Astrocyte (in vitro differentiated cells and primary cell): ENCODE results near the gene ENO2. TPM values are rescaled to one million over a fixed set of nuclear protein-coding genes. Genes with fewer than 3 reads are reported as not detected.

Source experiments
- DNase-seq: peaks from one replicate; pipeline ENCODE4 v3.0.0-alpha.2; 2010; ENCODE audit warnings: low read depth
- FAIRE-seq: peaks from 2 replicates; lab custom pipeline; 2011; peaks lifted over from hg19 to GRCh38; lab: Jason Lieb, UNC
- H2AFZ ChIP-seq: 2 replicates; pipeline ENCODE4 v1.6.0; 2012; ENCODE audit warnings: low read depth, low read length, inconsistent platforms
- H3K27ac ChIP-seq: 2 replicates; pipeline ENCODE4 v1.5.1; 2011; ENCODE audit warnings: low read depth, low read length, inconsistent platforms
- H3K27me3 ChIP-seq: 2 replicates; pipeline ENCODE4 v1.6.0; 2011; ENCODE audit warnings: low read length, inconsistent platforms; ENCODE audit not compliant: insufficient read depth
- H3K36me3 ChIP-seq: 2 replicates; pipeline ENCODE4 v1.5.1; 2011; ENCODE audit warnings: low read length, inconsistent platforms; ENCODE audit not compliant: insufficient read depth
- H3K4me1 ChIP-seq: 2 replicates; pipeline ENCODE4 v1.5.1; 2011; ENCODE audit warnings: low read length, inconsistent platforms; ENCODE audit not compliant: insufficient read depth
- H3K4me2 ChIP-seq: 2 replicates; pipeline ENCODE4 v1.6.0; 2012; ENCODE audit warnings: low read length, inconsistent platforms
- H3K4me3 ChIP-seq: 2 replicates; pipeline ENCODE4 v1.5.1; 2011; ENCODE audit warnings: low read depth, mild to moderate bottlenecking, low read length, inconsistent platforms; ENCODE audit not compliant: insufficient read depth
- H3K79me2 ChIP-seq: 2 replicates; pipeline ENCODE4 v1.6.0; 2012; ENCODE audit warnings: mild to moderate bottlenecking, low read length, inconsistent platforms; ENCODE audit not compliant: insufficient read depth
- H3K9ac ChIP-seq: 2 replicates; pipeline ENCODE4 v1.6.0; 2012; ENCODE audit warnings: mild to moderate bottlenecking, low read length, inconsistent platforms
- H3K9me3 ChIP-seq: 2 replicates; pipeline ENCODE4 v1.5.1; 2012; ENCODE audit warnings: low read depth, mild to moderate bottlenecking, low read length, inconsistent platforms; ENCODE audit not compliant: insufficient read depth
- H4K20me1 ChIP-seq: 2 replicates; pipeline ENCODE4 v1.6.0; 2012; ENCODE audit warnings: low read length, inconsistent platforms; ENCODE audit not compliant: insufficient read depth
- H3K27ac Mint-ChIP-seq: one replicate; pipeline ENCODE4 v1.8.0; 2021; ENCODE audit warnings: mild to moderate bottlenecking, mixed read lengths; ENCODE audit not compliant: unreplicated experiment
- H3K27me3 Mint-ChIP-seq: one replicate; pipeline ENCODE4 v1.8.0; 2021; ENCODE audit warnings: low read depth, mixed read lengths; ENCODE audit not compliant: unreplicated experiment
- H3K36me3 Mint-ChIP-seq: one replicate; pipeline ENCODE4 v1.8.0; 2021; ENCODE audit warnings: low read depth, mixed read lengths; ENCODE audit not compliant: unreplicated experiment
- H3K4me1 Mint-ChIP-seq: one replicate; pipeline ENCODE4 v1.8.0; 2021; ENCODE audit warnings: low read depth, mixed read lengths; ENCODE audit not compliant: unreplicated experiment
- H3K4me3 Mint-ChIP-seq: one replicate; pipeline ENCODE4 v1.8.0; 2021; ENCODE audit warnings: mild to moderate bottlenecking, moderate library complexity, mixed read lengths; ENCODE audit not compliant: unreplicated experiment
- H3K9me3 Mint-ChIP-seq: one replicate; pipeline ENCODE4 v1.8.0; 2021; ENCODE audit warnings: mild to moderate bottlenecking, mixed read lengths; ENCODE audit not compliant: unreplicated experiment
- EZH2 ChIP-seq: IDR thresholded peaks from 2 replicates; pipeline ENCODE4 v1.6.1; 2012; ENCODE audit warnings: mild to moderate bottlenecking, low read length, inconsistent platforms; ENCODE audit not compliant: insufficient read depth
- total RNA-seq: library from RNA; stranded (reverse); gene quantifications from 2 replicates; pipeline ENCODE4 v1.2.1, GENCODE V29; 2021
- TF ChIP-seq, protein P1 (sequence below): IDR thresholded peaks from 2 replicates; pipeline ENCODE4 v1.5.1; 2011; ENCODE audit warnings: low read depth, mild to moderate bottlenecking, inconsistent platforms, low read length, moderate library complexity; ENCODE audit not compliant: insufficient read depth

The ENO2 gene
- total RNA-seq, 1 donor from 2014 or later = 46.4 TPM

DNA sequence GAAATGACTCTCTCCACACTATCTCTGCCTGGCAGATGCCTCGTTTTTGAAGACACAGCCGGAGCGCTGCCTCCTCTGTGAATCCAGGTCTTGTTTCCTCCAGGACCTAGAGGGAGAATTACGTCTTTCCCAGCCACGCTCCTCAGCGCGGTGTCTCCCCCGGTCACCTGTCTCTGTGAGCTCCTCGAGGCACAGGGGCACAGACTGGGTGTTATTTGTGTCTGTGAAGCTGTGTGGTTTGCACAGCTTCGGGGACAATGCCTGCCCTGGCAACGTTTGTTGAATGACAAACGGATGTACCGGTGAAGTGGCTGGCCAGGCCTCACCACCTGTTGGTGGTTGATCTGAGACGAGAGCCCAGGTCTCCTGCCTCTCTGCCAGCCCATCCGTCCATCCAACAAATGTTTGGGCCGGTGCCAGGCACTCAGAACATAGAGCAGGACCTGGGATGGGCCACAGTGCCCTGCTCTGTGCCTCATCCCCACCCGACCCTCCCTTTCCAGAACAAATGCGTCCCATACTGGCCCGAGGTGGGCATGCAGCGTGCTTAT, 42.8 kb downstream of the ENO2 start:
- Histone ChIP-seq H2AFZ (no peak overlapping the region), H3K27ac (no peak overlapping the region), H4K20me1 (no peaks in the 10 kb centered on the region), H3K4me3 (no peak overlapping the region), H3K36me3 (no peaks in the 10 kb centered on the region), H3K9me3 (no peaks in the 10 kb centered on the region), H3K79me2 (no peaks in the 10 kb centered on the region), H3K4me2 (no peak overlapping the region), H3K4me1 (peaks cover 33% of the 10 kb centered on the region), H3K9ac (no peak overlapping the region), H3K27me3 (no peaks in the 10 kb centered on the region)
- Mint-ChIP-seq H3K27ac (no peak overlapping the region), H3K4me3 (no peak overlapping the region), H3K9me3 (no peaks in the 10 kb centered on the region), H3K27me3 (peaks cover 4% of the 10 kb centered on the region), H3K4me1 (peaks cover 36% of the 10 kb centered on the region), H3K36me3 (peaks cover 2% of the 10 kb centered on the region)
- DNase-seq (no peak), FAIRE-seq (no peak)
- TF ChIP-seq, protein P1, sequence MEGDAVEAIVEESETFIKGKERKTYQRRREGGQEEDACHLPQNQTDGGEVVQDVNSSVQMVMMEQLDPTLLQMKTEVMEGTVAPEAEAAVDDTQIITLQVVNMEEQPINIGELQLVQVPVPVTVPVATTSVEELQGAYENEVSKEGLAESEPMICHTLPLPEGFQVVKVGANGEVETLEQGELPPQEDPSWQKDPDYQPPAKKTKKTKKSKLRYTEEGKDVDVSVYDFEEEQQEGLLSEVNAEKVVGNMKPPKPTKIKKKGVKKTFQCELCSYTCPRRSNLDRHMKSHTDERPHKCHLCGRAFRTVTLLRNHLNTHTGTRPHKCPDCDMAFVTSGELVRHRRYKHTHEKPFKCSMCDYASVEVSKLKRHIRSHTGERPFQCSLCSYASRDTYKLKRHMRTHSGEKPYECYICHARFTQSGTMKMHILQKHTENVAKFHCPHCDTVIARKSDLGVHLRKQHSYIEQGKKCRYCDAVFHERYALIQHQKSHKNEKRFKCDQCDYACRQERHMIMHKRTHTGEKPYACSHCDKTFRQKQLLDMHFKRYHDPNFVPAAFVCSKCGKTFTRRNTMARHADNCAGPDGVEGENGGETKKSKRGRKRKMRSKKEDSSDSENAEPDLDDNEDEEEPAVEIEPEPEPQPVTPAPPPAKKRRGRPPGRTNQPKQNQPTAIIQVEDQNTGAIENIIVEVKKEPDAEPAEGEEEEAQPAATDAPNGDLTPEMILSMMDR = no peak
- no peak for TF ChIP-seq EZH2

DNA sequence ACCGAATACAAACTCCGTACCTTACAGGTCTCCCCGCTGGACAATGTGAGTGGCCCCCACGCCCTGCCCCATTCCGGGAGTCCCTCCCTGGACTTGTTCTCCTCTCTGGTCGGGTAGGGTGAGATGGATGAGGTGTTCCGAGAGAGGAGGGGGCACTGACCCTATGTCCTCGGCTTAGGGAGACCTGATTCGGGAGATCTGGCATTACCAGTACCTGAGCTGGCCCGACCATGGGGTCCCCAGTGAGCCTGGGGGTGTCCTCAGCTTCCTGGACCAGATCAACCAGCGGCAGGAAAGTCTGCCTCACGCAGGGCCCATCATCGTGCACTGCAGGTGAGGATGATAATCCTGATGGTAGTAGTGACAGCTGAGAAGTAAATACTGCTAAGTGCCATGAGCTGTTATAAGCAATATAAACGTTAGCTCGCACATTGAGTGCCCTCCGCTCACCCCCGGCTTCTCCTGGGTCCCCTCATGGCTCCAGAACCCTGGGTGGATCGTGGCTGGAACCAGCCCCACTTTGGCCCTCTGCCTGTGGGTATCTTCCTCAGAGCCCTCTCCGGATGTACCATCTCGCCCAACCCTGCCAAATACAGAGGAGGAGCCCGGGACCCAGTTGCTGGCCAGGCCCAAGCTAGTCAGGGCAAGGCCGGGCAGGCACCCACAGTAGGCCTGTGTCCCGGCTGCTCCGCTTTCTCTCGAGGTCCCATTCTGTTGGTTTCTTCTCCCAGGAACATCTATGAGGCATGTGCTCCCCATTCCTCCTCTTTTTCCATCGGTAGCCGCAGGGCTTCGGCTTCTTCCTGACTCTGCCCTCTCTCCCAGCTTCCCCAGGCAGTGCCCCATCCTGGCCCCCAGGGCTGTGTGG, 43.6 kb downstream of the ENO2 start:
- TF ChIP-seq EZH2 = no peak
- TF ChIP-seq, protein P1 = no peak
- DNase-seq = no peak
- Histone ChIP-seq H3K4me3 (no peak overlapping the region), H2AFZ (no peak overlapping the region), H3K27ac (no peak overlapping the region), H3K79me2 (no peaks in the 10 kb centered on the region), H3K4me2 (no peak overlapping the region), H3K9me3 (no peaks in the 10 kb centered on the region), H3K9ac (no peak overlapping the region), H3K36me3 (no peaks in the 10 kb centered on the region), H3K27me3 (no peaks in the 10 kb centered on the region), H4K20me1 (no peaks in the 10 kb centered on the region), H3K4me1 (peaks cover 29% of the 10 kb centered on the region)
- peak overlapping the region; percentile 53 for H3K27ac Mint-ChIP-seq
- peaks cover 29% of the 10 kb centered on the region for H3K4me1 Mint-ChIP-seq
- H3K4me3 Mint-ChIP-seq = peak overlapping the region; percentile 29
- H3K9me3 Mint-ChIP-seq = no peaks in the 10 kb centered on the region
- H3K27me3 Mint-ChIP-seq = peaks cover 4% of the 10 kb centered on the region
- peaks cover 2% of the 10 kb centered on the region for H3K36me3 Mint-ChIP-seq
- FAIRE-seq = no peak

DNA sequence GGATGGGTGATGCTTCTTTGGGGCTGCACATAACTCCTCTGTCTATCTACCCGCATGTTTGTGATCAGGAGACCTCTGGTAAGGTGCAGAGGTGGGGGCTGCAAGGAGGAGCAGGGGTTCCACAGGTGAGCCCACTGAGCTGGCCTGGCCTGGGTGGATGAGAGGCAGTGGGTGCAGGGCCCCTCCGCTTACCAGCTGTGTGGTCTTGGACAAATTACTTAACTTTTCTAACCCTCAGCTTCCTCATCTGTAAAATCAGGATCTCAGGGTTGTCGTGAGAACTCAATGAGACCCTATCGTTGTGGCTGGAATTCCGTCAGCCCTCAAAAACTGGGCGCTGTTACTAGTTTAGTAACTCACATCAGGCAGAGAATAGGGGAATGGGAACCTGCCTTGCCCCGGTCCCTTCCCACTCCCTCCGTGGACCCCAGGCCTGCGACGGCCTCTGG, 44.3 kb downstream of the ENO2 start:
- no peaks in the 10 kb centered on the region for H3K9me3 Mint-ChIP-seq
- DNase-seq = no peak
- Histone ChIP-seq H3K9me3 (no peaks in the 10 kb centered on the region), H3K4me3 (no peak overlapping the region), H3K36me3 (no peaks in the 10 kb centered on the region), H3K27me3 (no peaks in the 10 kb centered on the region), H3K4me2 (no peak overlapping the region), H2AFZ (peak overlapping the region; percentile 47), H3K27ac (no peak overlapping the region), H3K9ac (no peak overlapping the region), H3K4me1 (peaks cover 24% of the 10 kb centered on the region), H3K79me2 (no peaks in the 10 kb centered on the region), H4K20me1 (no peaks in the 10 kb centered on the region)
- H3K27ac Mint-ChIP-seq = peak overlapping the region; percentile 53
- H3K4me3 Mint-ChIP-seq = peak overlapping the region; percentile 29
- no peak for FAIRE-seq
- TF ChIP-seq EZH2 = no peak
- TF ChIP-seq, protein P1 = no peak
- peaks cover 2% of the 10 kb centered on the region for H3K36me3 Mint-ChIP-seq
- H3K27me3 Mint-ChIP-seq = peaks cover 4% of the 10 kb centered on the region
- peaks cover 27% of the 10 kb centered on the region for H3K4me1 Mint-ChIP-seq
